Measurements from ENCODE around the gene BCL11A.

The BCL11A gene

GRCh38 chr2:60554074-60554645 lies 706 bp upstream of the BCL11A start:
- no peak overlapping the region for H4K91ac ChIP-seq (ENCODE audit: low read length)
- H3K27me3 ChIP-seq (ENCODE audit: control insufficient read depth in 1 of 2, insufficient read depth in 1 of 2, low read length in 2 of 2), result peaks cover 31 to 80% of the 10 kb centered on the region in 2 experiments
- no peak overlapping the region for H2BK120ac ChIP-seq (ENCODE audit: low read depth, low read length)
- WGBS, result under 1% methylated on average over 40 of the region's 56 CpGs
- H3K4ac ChIP-seq (ENCODE audit: low read depth in 1 of 2, low read length in 2 of 2), result no peak overlapping the region
- H3K23ac ChIP-seq (ENCODE audit: low read length in 2 of 2), result no peak overlapping the region
- no peak overlapping the region for H2AK5ac ChIP-seq (ENCODE audit: low read length, severe bottlenecking)
- H3K79me1 ChIP-seq (replicated peaks; ENCODE audit: low read length, poor library complexity, severe bottlenecking), result peaks cover 15% of the 10 kb centered on the region
- H2AFZ ChIP-seq (ENCODE audit: low read depth, low read length), result peak overlapping the region; percentile 54
- H2BK15ac ChIP-seq (ENCODE audit: low read depth, poor library complexity, severe bottlenecking), result no peak overlapping the region
- H3K9me3 ChIP-seq (ENCODE audit: control insufficient read depth, low read length), result no peaks in the 10 kb centered on the region
- peak overlapping the region; percentile 32 for H4K8ac ChIP-seq (ENCODE audit: low read length)
- no peak overlapping the region for H2BK5ac ChIP-seq (ENCODE audit: low read depth, low read length, poor library complexity, severe bottlenecking)
- H3K18ac ChIP-seq (ENCODE audit: low read depth in 1 of 2, low read length in 2 of 2), result no peak overlapping the region
- H3K9ac ChIP-seq (ENCODE audit: low read length), result no peak overlapping the region
- H3K27ac ChIP-seq (ENCODE audit: low read length, poor library complexity, severe bottlenecking), result no peak overlapping the region
- H3K4me2 ChIP-seq (ENCODE audit: low read length, poor library complexity, severe bottlenecking), result peak overlapping the region; percentile 100
- peak; percentile 40 for DNase-seq
- H2BK12ac ChIP-seq (ENCODE audit: low read length in 2 of 2), result no peak overlapping the region
- peak overlapping the region; percentile 63 to 80 for H3K4me3 ChIP-seq (ENCODE audit: insufficient read depth in 1 of 2, low read depth in 1 of 2, low read length in 2 of 2)
- H3K36me3 ChIP-seq (ENCODE audit: control insufficient read depth in 1 of 2, insufficient read depth in 2 of 2, low read depth in 1 of 2, low read length in 2 of 2), result no peaks in the 10 kb centered on the region
- no peak overlapping the region for H3K14ac ChIP-seq (ENCODE audit: low read length in 2 of 2)
- peaks cover 22% of the 10 kb centered on the region for H3K4me1 ChIP-seq (ENCODE audit: control insufficient read depth, insufficient read depth, low read depth, low read length)

- Histone ChIP-seq H3K36me3 (ENCODE audit: control insufficient read depth in 1 of 2, insufficient read depth in 2 of 2, low read depth in 1 of 2, low read length in 2 of 2) (no peaks in the 10 kb centered on the region), H3K4ac (ENCODE audit: low read depth in 1 of 2, low read length in 2 of 2) (no peak overlapping the region), H4K91ac (ENCODE audit: low read length) (no peak overlapping the region), H3K9me3 (ENCODE audit: control insufficient read depth, low read length) (no peaks in the 10 kb centered on the region), H4K8ac (ENCODE audit: low read length) (no peak overlapping the region), H2AFZ (ENCODE audit: low read depth, low read length) (no peak overlapping the region), H2BK12ac (ENCODE audit: low read length in 2 of 2) (no peak overlapping the region), H2BK120ac (ENCODE audit: low read depth, low read length) (no peak overlapping the region), H3K27me3 (ENCODE audit: control insufficient read depth in 1 of 2, insufficient read depth in 1 of 2, low read length in 2 of 2) (peaks cover 23 to 82% of the 10 kb centered on the region in 2 experiments), H3K18ac (ENCODE audit: low read depth in 1 of 2, low read length in 2 of 2) (peak overlapping the region in 1 of 2 experiments; percentile 76), H3K4me2 (ENCODE audit: low read length, poor library complexity, severe bottlenecking) (peak overlapping the region; percentile 98), H3K23ac (ENCODE audit: low read length in 2 of 2) (no peak overlapping the region), H2AK5ac (ENCODE audit: low read length, severe bottlenecking) (no peak overlapping the region), H3K4me1 (ENCODE audit: control insufficient read depth, insufficient read depth, low read depth, low read length) (peaks cover 22% of the 10 kb centered on the region), H3K79me1 (replicated peaks; ENCODE audit: low read length, poor library complexity, severe bottlenecking) (peaks cover 17% of the 10 kb centered on the region), H3K9ac (ENCODE audit: low read length) (no peak overlapping the region), H2BK5ac (ENCODE audit: low read depth, low read length, poor library complexity, severe bottlenecking) (no peak overlapping the region), H3K27ac (ENCODE audit: low read length, poor library complexity, severe bottlenecking) (peak overlapping the region; percentile 64), H3K14ac (ENCODE audit: low read length in 2 of 2) (no peak overlapping the region), H2BK15ac (ENCODE audit: low read depth, poor library complexity, severe bottlenecking) (no peak overlapping the region), H3K4me3 (ENCODE audit: insufficient read depth in 1 of 2, low read depth in 1 of 2, low read length in 2 of 2) (peak overlapping the region; percentile 68 to 74)
- DNase-seq, result no peak
- under 1% methylated on average over 32 of the region's 38 CpGs for WGBS
Measured at GRCh38 chr2:60552851-60553494, 481 bp downstream of the BCL11A start.

- Histone ChIP-seq H2AK5ac (ENCODE audit: low read length, severe bottlenecking) (no peak overlapping the region), H2AFZ (ENCODE audit: low read depth, low read length) (peak overlapping the region; percentile 70), H3K9ac (ENCODE audit: low read length) (no peak overlapping the region), H3K4ac (ENCODE audit: low read depth in 1 of 2, low read length in 2 of 2) (no peak overlapping the region), H4K91ac (ENCODE audit: low read length) (no peak overlapping the region), H3K27ac (ENCODE audit: low read length, poor library complexity, severe bottlenecking) (peak overlapping the region; percentile 39), H3K4me3 (ENCODE audit: insufficient read depth in 1 of 2, low read depth in 1 of 2, low read length in 2 of 2) (peak overlapping the region; percentile 68 to 74), H3K18ac (ENCODE audit: low read depth in 1 of 2, low read length in 2 of 2) (peak overlapping the region in 1 of 2 experiments; percentile 16), H3K36me3 (ENCODE audit: control insufficient read depth in 1 of 2, insufficient read depth in 2 of 2, low read depth in 1 of 2, low read length in 2 of 2) (no peaks in the 10 kb centered on the region), H4K8ac (ENCODE audit: low read length) (no peak overlapping the region), H3K14ac (ENCODE audit: low read length in 2 of 2) (no peak overlapping the region), H2BK15ac (ENCODE audit: low read depth, poor library complexity, severe bottlenecking) (no peak overlapping the region), H3K4me1 (ENCODE audit: control insufficient read depth, insufficient read depth, low read depth, low read length) (peaks cover 20% of the 10 kb centered on the region), H2BK12ac (ENCODE audit: low read length in 2 of 2) (no peak overlapping the region), H3K4me2 (ENCODE audit: low read length, poor library complexity, severe bottlenecking) (peak overlapping the region; percentile 98), H2BK5ac (ENCODE audit: low read depth, low read length, poor library complexity, severe bottlenecking) (no peak overlapping the region), H3K79me1 (replicated peaks; ENCODE audit: low read length, poor library complexity, severe bottlenecking) (peaks cover 17% of the 10 kb centered on the region), H2BK120ac (ENCODE audit: low read depth, low read length) (no peak overlapping the region), H3K23ac (ENCODE audit: low read length in 2 of 2) (peak overlapping the region; percentile 19 to 70), H3K9me3 (ENCODE audit: control insufficient read depth, low read length) (no peaks in the 10 kb centered on the region), H3K27me3 (ENCODE audit: control insufficient read depth in 1 of 2, insufficient read depth in 1 of 2, low read length in 2 of 2) (peaks cover 17 to 82% of the 10 kb centered on the region in 2 experiments)
- WGBS, result under 1% methylated on average over 39 of the region's 49 CpGs
- DNase-seq, result peak; percentile 20
Measured at GRCh38 chr2:60552078-60552850, 1.2 kb downstream of the BCL11A start.

Measured in mesenchymal stem cell (in vitro differentiated cells and primary cell).